HepG2 (cell line): ENCODE measurements around the gene TH. TPM values are rescaled to one million over a fixed set of nuclear protein-coding genes. Genes with fewer than 3 reads are reported as not detected.

Experiments
- CREB3 ChIP-seq: sonication (generic); formaldehyde crosslinking; IDR thresholded peaks from 2 replicates; pipeline ENCODE4 v1.5.0; 2020; ENCODE audit warnings: missing genetic modification reagents
- DDIT3 ChIP-seq: sonication (generic); formaldehyde crosslinking; IDR thresholded peaks from 2 replicates; pipeline ENCODE4 v1.4.0; 2020; ENCODE audit warnings: mild to moderate bottlenecking, missing genetic modification reagents
- ELF1 ChIP-seq: sonication (generic); formaldehyde crosslinking; IDR thresholded peaks from 2 replicates; pipeline ENCODE4 v1.4.0; 2020; ENCODE audit warnings: missing genetic modification reagents
- ELF4 ChIP-seq: sonication (generic); formaldehyde crosslinking; IDR thresholded peaks from 2 replicates; pipeline ENCODE4 v1.5.0; 2020; ENCODE audit warnings: missing genetic modification reagents, mild to moderate bottlenecking, moderate library complexity, borderline replicate concordance
- EZH2 ChIP-seq: conservative IDR thresholded peaks from 2 replicates; pipeline ENCODE4 v1.6.1; 2012; ENCODE audit warnings: mild to moderate bottlenecking, low read depth, low read length, moderate library complexity
- HNRNPH1 ChIP-seq: fragments of 200-400 bp; formaldehyde crosslinking; optimal IDR thresholded peaks from 2 replicates; pipeline ENCODE3; 2017; ENCODE audit warnings: mild to moderate bottlenecking, low read depth, low read length
- HNRNPLL ChIP-seq: fragments of 200-400 bp; formaldehyde crosslinking; IDR thresholded peaks from 2 replicates; pipeline ENCODE4 v1.6.1; 2017; ENCODE audit warnings: mild to moderate bottlenecking, low read depth, low read length; ENCODE audit not compliant: poor library complexity, severe bottlenecking
- JDP2 ChIP-seq: sonication (generic); formaldehyde crosslinking; IDR thresholded peaks from 2 replicates; pipeline ENCODE4 v1.8.1; 2022; ENCODE audit warnings: missing genetic modification reagents, borderline replicate concordance
- KLF6 ChIP-seq: IDR thresholded peaks from 2 replicates; pipeline ENCODE4 v1.8.0; 2016; ENCODE audit warnings: missing biosample characterization, missing genetic modification reagents
- MIER2 ChIP-seq: IDR thresholded peaks from 2 replicates; pipeline ENCODE4 v1.6.1; 2016; ENCODE audit warnings: missing biosample characterization, missing genetic modification reagents
- NFKB2 ChIP-seq: sonication (generic); formaldehyde crosslinking; IDR thresholded peaks from 2 replicates; pipeline ENCODE4 v1.4.0; 2020; ENCODE audit warnings: missing genetic modification reagents, borderline replicate concordance
- NKX3-1 ChIP-seq: sonication (generic); formaldehyde crosslinking; IDR thresholded peaks from 2 replicates; pipeline ENCODE4 v1.5.0; 2020; ENCODE audit warnings: missing genetic modification reagents
- PCBP2 ChIP-seq: fragments of 200-400 bp; formaldehyde crosslinking; optimal IDR thresholded peaks from 2 replicates; pipeline ENCODE3; 2018; ENCODE audit warnings: low read length, low read depth; ENCODE audit not compliant: poor library complexity, severe bottlenecking
- RAD51 ChIP-seq: fragments of 450-650 bp; IDR thresholded peaks from 2 replicates; pipeline ENCODE4 v1.6.1; 2016; ENCODE audit warnings: borderline replicate concordance
- SAP130 ChIP-seq: IDR thresholded peaks from 2 replicates; pipeline ENCODE4 v1.6.1; 2016; ENCODE audit warnings: low read depth
- SIX1 ChIP-seq: sonication (generic); formaldehyde crosslinking; IDR thresholded peaks from 2 replicates; pipeline ENCODE4 v1.4.0; 2020; ENCODE audit warnings: missing genetic modification reagents, borderline replicate concordance
- TBL1XR1 ChIP-seq: fragments of 150-350 bp; IDR thresholded peaks from 2 replicates; pipeline ENCODE4 v1.6.1; 2014; ENCODE audit warnings: borderline replicate concordance, low read length; ENCODE audit not compliant: partially characterized antibody
- THAP7 ChIP-seq: sonication (generic); formaldehyde crosslinking; IDR thresholded peaks from 2 replicates; pipeline ENCODE4 v1.8.1; 2023; ENCODE audit warnings: mild to moderate bottlenecking, missing genetic modification reagents
- ZBTB38 ChIP-seq: sonication (generic); formaldehyde crosslinking; IDR thresholded peaks from 2 replicates; pipeline ENCODE4 v1.5.1; 2020; ENCODE audit warnings: mild to moderate bottlenecking, missing genetic modification reagents
- ZFYVE20 ChIP-seq: sonication (generic); formaldehyde crosslinking; IDR thresholded peaks from 2 replicates; pipeline ENCODE4 v1.8.0; 2023; ENCODE audit warnings: low read depth, mild to moderate bottlenecking, moderate library complexity, missing genetic modification reagents, borderline replicate concordance
- ZHX1 ChIP-seq: sonication (generic); formaldehyde crosslinking; IDR thresholded peaks from 2 replicates; pipeline ENCODE4 v1.8.1; 2022; ENCODE audit warnings: low read depth, mild to moderate bottlenecking, missing genetic modification reagents
- ZNF20 ChIP-seq: sonication (generic); formaldehyde crosslinking; IDR thresholded peaks from 2 replicates; pipeline ENCODE4 v1.4.0; 2020; ENCODE audit warnings: mild to moderate bottlenecking, moderate library complexity, missing genetic modification reagents
- ZNF331 ChIP-seq: sonication (generic); formaldehyde crosslinking; IDR thresholded peaks from 2 replicates; pipeline ENCODE4 v1.4.0; 2020; ENCODE audit warnings: missing genetic modification reagents
- ZNF350 ChIP-seq: sonication (generic); formaldehyde crosslinking; IDR thresholded peaks from 2 replicates; pipeline ENCODE4 v1.4.0; 2020; ENCODE audit warnings: mild to moderate bottlenecking, low read depth, missing genetic modification reagents, borderline replicate concordance
- ZNF691 ChIP-seq: sonication (generic); formaldehyde crosslinking; IDR thresholded peaks from 2 replicates; pipeline ENCODE4 v1.4.0; 2020; ENCODE audit warnings: missing genetic modification reagents, low read depth, mild to moderate bottlenecking, borderline replicate concordance
- ZSCAN29 ChIP-seq: sonication (generic); formaldehyde crosslinking; conservative IDR thresholded peaks from 2 replicates; pipeline ENCODE4 v1.4.0; 2020; ENCODE audit warnings: mild to moderate bottlenecking, missing genetic modification reagents
- polyA plus RNA-seq, 8 experiments: library from polyadenylated mRNA; depleted of rRNA in 3 of 8; stranded (reverse) in 7 of 8; unstranded in 1 of 8; fragments of >200 nt; fragmentation: Illumina TruSeq in 4 of 8; extraction: Trizol in 4 of 8; gene quantifications; 2 replicates each; pipeline versions ENCODE4 v1.2.1 to v1.2.3, GENCODE V29; 2011 to 2016; ENCODE audit warnings: low read depth in 4 of 8, missing spikeins in 1 of 8, mixed read lengths in 1 of 8; ENCODE audit not compliant: insufficient read depth in 1 of 8
- total RNA-seq, 5 experiments: library from RNA; depleted of rRNA; stranded (reverse); fragments of >200 nt; fragmentation: Illumina TruSeq; extraction: Trizol; gene quantifications; 2 replicates each; pipeline ENCODE4 v1.2.3, GENCODE V29; 2016; ENCODE audit warnings: low read depth in 1 of 5

Gene TH
- total and polyA plus RNA-seq, 2 of the 13 experiments (the other 11 are each of a cell fraction or from before 2014, with no cell fraction given): 0.36 TPM; not detected in 1

- TF ChIP-seq ZHX1 (CRISPR knock-in tag) (peak; percentile 82; the same call in 1 of the 2 replicates), ELF1 (no peak), THAP7 (CRISPR knock-in tag) (no peak), ELF4 (CRISPR knock-in tag) (0 out of 2 replicates have a peak, but pooled peaks have one; percentile 49), NFKB2 (peak; percentile 16; the same call in 1 of the 2 replicates), ZNF350 (peak; percentile 26), CREB3 (CRISPR knock-in tag) (no peak), PCBP2 (no peak), MIER2 (CRISPR knock-in tag) (no peak), ZBTB38 (no peak), JDP2 (CRISPR knock-in tag) (no peak), KLF6 (CRISPR knock-in tag) (0 out of 2 replicates have a peak, but pooled peaks have one; percentile 22), HNRNPH1 (no peak), SIX1 (CRISPR knock-in tag) (no peak), TBL1XR1 (no peak), ZNF331 (CRISPR knock-in tag) (no peak), ZFYVE20 (CRISPR knock-in tag) (no peak), ZNF691 (CRISPR knock-in tag) (no peak), HNRNPLL (no peak), DDIT3 (CRISPR knock-in tag) (no peak), ZNF20 (CRISPR knock-in tag) (no peak), RAD51 (no peak), ZSCAN29 (CRISPR knock-in tag) (no peak), EZH2 (no peak), NKX3-1 (CRISPR knock-in tag) (0 out of 2 replicates have a peak, but pooled peaks have one; percentile 65), SAP130 (CRISPR knock-in tag) (no peak)
Measured at GRCh38 chr11:2135648-2136201, 35.9 kb downstream of the TH start (continued).
